RCC 7860 (cell line): ENCODE data around the gene BMAL1.
A peak's percentile ranks its signal among the peaks of the same experiment; 100 is the strongest.

Experiments used
- DNase-seq: peaks from one replicate; pipeline ENCODE4 v3.0.0-alpha.2; 2015; ENCODE audit warnings: low spot score
- FAIRE-seq: peaks from 2 replicates; lab custom pipeline; 2012; peaks lifted over from hg19 to GRCh38; lab: Jason Lieb, UNC

The BMAL1 gene

DNA sequence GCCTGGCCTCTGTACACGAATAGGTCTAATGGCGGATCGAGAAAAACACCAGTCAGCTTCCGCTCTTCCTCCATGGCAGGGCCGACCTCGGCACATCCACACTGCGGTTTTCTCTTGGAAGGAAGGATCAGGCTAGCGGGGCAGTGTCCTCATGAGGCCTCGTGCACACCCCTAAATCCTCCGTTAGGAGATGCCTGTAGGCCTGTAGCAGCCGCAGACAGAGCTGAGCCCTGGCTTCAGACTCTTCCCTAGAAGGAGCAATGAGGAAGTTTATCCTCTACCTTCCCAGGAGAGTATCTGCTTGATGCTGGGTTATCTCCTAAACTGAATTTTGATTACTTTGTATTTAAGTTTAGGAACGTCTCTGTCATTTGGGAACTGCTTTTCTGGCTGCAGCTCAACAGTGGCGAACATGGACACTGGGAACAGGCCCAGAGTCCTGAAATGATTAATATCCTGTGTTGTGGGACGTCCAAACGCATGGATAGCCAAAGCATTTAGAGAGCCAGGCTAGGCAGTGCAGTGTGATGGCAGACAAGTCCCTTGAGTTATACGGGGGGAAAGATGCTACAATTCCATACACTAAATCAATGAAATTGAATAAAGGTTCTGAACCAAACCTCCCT lies 16.5 kb upstream of the BMAL1 start:
- DNase-seq (peak; percentile 46), FAIRE-seq (peak; percentile 69)

DNA sequence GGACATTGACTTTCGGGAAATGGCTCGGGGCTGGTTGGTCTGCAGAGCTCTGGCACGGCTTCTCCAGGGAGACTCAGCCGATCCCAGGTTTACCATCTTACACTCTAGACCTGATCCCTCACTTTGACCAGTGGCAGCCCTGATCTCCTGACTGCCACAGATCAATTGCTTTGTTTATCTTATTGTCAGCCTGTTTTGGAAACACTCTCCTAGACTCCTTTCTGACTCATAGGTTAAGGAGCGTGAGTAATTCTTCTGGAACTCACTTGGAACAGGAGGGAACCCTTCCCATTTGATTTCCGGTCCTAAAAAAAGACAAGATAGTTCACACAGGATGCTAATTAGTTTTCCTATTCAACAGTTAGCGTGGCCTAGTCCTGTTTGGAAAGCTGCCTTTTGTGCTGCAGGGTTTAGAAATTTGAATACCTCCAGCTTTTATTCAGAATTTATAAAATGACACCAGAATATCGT lies 16.0 kb upstream of the BMAL1 start:
- FAIRE-seq (peak; percentile 86), DNase-seq (peak; percentile 89)

DNA sequence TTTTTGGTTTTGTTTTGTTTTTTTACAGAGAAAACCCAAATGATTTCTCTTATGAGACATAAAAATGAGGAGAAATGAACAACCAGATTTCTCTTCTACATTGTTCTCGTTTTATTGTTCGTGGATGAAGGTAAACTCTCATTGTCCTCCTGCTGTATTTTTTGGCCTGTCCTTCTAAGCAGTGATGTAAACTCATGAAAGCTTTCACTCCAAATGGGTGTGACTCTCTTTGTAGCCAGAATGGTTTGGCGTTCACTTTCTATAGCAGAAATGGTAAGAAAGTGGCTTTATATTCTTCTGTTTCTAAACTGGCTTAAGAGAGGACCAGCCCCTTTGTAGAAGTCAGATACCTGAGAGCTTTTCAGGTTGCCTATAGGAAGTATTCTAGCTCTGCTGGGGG lies 15.5 kb upstream of the BMAL1 start:
- DNase-seq = no peak
- FAIRE-seq = no peak

DNA sequence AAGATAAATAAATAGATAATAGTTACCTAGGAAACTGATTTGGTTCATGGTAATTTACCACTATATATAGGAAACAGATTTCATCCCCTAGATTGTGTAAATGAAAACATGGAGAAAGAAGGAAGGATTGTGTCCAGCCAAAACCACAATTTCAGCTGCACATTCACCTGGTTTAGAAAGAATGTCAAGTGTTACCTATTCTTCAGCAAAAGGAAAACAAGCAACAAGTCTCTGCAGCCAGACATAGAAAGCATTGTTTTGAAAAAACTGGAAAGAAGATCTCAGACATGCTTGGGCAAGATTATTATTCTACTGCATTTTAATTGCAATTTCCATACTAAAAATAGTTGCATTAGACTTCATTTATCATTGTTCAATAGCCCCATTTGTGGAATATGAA lies 8.8 kb upstream of the BMAL1 start:
- FAIRE-seq (no peak), DNase-seq (no peak)

DNA sequence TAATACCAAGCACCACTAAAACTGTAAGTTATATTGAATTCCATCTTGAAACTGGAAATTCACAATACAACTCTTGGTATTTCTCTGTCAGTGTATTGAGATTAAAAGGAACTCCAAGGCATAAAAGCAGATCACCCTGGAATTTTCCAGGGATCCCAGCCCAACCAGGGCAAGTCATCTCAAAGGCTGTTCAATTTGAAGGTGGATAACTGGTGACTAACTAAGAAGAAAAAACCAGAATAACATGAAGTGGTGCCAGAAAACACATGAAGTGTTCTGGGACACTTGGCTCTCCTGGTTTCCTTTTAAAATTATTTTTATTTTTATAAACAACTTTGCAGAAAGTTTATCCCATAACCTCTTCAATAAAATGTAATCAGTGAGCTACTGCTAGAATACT lies 7.8 kb upstream of the BMAL1 start:
- no peak for FAIRE-seq
- no peak for DNase-seq

DNA sequence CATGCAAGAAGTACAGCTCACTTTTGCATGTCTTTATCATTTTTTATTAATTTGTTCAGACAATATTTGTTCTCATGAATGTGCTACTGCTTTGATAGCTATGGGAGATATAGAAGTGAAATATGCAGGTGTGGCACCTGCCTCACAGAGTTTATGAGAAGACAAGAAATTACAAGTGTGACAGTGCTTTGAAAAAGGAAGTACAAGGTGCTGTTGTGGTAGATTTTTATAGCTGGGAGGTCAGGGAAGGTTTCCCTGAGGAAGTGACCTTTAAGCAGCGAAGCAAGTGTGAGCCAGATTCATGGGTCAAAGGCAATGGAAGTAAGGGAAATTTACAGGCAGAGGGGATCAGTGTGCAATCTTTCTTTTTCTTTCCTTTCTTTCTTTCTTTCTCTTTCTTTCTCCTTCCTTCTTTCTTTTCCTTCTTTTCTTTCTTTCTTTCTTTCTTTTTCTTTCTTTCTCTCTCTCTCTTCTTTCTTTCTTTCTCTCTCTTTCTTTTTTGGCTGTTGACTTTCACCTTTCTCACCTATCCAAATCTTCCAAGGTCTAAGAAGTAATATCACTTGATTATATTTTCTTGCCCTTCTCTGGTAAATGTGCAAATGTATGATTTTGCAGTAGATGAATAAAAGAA lies 6.4 kb upstream of the BMAL1 start:
- FAIRE-seq (no peak), DNase-seq (no peak)

DNA sequence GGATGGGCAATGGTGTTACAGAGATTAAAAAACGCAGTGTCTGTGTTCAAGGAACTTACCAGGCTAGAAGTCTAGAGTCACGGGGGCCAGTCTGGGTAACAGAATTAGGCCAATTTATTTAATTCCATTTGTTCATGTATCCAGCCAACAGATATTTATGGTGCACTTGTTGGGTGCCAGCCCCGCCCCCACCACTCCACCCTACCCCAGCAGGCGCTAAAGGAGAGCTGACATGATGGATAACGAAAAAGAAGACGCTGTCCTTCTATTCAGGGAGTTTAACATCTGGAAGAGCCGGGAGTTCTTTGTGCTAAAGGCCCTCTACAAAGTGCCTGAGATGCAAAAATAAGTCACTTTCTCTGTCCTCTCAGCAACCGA lies 1.1 kb upstream of the BMAL1 start:
- DNase-seq (no peak), FAIRE-seq (no peak)

DNA sequence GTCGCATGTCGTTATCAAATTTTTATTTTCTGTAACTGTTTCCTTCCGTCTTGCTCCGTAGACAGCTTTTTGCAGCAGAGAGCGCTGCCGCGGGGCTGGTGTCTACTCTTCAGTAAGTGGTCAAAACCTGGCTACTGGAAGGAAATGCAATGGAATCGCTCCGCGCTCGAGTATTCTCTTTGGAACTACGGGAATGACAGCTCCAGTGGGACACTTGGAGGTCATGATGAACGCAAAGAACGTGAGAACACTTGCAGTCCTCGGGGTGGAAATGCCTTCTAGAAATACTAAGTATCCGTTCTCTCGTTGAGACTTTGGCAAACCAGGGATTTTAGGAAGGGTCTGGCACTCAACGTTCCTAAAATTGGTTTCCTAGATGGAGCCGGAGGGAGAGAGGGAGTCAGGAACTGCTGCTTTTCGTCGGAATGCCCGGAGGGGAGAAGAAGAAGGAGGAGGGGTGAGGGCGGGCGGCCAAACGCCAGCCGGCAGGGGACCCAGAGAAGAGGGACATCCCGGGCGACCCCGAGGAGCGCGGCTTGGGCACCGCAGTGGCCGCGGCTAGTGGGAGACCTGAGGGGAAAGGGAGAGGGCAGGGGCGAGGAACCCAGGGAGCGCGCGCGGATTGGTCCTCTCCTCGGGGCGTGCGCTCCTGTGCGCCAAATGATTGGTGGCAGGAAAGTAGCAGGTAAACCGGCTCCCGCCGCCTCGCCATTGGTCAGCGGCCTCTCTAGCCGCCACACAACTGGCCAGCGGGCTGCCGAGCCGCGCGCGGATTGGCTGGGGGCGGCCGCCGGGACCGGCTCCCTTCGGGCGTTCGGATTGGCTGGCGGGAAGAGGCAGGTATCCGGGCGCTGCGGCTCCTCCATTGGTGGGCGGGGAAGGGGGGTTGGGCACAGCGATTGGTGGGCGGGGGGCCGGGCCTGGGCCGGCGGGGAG lies 490 bp upstream of the BMAL1 start:
- peak; percentile 4 for FAIRE-seq
- DNase-seq = peak; percentile 91

DNA sequence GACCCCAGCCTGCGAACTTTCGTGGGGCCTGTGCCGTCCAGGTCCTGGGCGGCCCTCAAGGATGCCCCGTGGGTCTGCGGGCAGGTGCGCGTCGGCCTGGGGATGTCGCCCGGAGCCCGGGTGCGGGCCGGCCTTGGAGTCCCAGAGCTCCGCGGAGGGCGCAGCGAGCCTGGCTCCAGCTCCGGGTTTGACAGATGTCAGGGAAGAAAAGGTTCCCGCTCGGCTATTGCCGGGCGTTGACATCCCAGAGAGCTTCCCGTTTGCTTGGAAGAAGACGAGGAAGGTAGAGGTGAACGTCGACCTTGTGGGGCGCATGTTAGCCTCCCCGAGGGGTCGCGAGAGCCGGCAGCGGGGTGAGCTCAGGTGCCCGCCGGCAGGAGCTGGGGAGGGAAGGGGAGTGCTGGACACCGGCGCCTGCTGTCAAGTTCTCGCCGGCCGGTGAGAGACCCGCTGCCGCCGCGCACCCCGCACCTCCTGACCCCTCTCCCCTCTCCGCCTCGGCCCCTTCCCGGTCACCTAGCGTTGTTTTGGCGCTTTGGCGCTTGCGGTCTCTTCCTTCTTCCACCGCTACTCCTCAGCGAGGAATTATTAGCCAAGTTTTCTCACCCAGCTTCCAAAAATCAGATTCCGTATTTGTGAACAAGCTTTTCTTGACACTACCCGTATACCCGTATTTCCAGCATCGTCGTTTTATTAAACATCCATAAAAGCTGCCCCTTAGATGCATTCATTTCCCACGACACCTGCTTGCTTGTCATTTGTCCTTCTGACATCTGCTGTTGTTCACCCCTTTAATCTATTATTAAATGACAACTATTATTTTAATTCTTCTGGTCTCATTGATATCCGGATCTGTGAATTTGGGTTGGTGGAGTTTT lies 1.3 kb downstream of the BMAL1 start:
- FAIRE-seq = no peak
- DNase-seq = no peak

DNA sequence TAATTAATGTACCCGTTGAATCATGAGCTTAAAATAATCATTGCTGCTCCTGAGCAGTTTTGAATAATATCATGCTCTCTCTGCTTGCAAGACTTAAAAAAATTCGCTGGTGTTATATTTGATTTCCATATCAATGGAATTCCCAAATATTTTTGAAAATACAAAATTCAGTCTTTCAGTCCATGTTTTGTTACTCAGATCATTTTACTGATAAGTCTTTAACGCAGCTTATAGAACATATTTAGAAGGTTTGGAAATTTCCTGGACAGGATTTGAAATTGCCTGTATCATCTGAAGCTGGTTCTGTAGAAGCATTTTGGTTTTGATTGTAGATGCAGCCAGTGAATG lies 1.9 kb downstream of the BMAL1 start:
- no peak for DNase-seq
- no peak for FAIRE-seq

DNA sequence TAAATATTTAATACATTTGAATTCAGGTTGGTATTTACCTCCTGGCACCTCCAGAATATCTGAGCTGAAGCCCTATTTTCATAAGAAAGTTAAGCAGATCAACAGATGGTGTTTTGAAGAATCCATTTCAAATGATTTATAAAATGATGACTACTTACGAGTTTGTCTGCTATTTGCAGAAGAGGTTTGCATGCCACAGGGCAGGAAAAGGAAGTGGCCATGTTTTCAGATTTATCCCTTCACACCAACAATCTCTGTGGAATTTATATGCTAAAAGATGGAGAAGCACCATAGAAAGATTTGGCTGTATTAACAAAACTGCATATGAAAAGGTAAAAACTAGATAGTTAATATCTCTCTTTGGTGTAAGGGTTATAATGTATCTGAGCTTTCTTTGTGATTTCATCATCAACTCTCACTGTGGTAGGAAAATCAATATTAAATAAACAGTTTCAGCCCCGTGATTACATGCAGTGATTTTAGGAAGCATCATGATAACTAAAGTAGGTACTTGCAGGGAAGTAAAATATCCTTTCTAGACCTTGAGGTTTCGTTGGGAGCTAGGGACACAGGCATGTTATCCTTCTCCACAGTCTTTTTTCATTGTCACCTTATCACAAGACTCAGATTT lies 2.6 kb downstream of the BMAL1 start:
- FAIRE-seq (no peak), DNase-seq (no peak)

DNA sequence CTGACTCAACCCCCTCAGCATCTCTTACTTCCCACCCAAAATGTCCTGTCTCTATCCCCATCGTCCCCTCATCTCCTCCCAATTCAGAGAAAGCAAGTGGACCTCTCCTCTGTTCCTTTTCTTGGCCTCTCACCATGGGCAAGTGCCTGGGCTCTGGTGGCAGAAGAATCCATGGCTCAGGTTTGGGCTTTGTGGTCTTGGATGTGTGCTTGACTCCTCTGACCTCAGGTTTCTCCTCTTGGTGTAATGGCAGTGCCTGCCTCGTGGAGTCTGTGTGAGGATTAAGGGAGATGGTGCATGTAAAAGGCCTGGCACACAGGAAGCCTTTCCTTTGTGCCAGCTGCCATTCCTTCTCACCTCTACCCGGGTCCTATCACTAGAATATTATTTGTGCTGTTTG lies 3.2 kb downstream of the BMAL1 start:
- DNase-seq (no peak), FAIRE-seq (no peak)

DNA sequence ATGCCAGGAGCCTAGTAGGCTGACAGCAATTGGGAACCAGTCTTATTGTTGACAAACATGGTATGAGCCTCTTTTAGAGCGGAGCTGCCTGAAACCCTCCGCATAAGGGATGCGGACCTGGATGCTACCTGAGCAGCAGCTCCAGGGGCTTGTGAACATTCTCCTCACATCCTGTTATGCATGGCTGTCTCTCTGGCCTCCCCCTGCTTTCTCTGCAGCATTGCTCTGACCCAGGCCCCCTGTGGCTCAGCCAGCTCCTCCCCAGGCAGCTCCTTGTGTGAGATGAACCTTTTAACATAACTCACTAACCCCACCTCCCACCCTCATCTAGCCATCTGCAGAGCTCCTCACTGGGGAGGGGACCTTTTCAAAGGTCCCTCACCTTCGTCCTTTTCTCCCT lies 6.0 kb downstream of the BMAL1 start:
- DNase-seq (no peak), FAIRE-seq (no peak)

DNA sequence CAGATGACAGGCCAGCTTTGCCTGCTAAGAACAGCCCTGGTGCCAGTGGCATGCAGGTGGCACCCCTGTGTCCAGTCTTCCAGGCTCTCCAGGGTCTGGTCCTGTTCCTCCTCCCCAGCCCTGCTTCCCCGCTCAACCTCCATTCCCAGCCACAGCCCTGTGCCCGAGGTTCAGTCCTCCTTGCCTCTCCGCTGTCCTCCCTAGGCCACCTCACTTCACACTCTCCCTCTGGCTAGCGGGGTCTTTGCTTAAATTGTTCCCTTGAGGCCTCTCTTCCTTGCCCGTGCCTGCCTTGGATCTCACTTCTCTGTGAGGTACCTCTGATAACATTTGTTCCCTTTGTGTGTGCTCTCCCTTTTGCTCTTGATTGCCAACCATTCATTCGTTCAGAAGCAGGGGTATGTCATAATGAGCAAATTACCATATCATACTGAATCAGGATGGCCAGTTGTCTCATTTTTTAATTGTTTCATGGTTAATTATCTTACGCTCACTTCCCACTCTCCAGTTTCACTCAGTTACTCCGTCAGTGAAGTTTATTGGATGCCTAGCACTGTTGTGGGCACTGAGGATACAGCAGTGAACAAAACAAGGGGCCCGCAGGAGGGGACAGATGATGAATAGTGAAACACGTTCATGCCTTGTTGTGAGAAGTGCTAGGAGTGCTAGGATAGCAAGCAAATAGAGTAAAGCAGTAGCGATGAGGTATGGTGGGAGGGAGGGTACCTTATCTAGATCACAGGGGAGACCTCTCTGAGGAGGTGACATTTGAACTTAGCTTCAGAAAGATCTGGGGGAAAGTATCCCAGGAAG lies 7.4 kb downstream of the BMAL1 start:
- no peak for FAIRE-seq
- DNase-seq = no peak

DNA sequence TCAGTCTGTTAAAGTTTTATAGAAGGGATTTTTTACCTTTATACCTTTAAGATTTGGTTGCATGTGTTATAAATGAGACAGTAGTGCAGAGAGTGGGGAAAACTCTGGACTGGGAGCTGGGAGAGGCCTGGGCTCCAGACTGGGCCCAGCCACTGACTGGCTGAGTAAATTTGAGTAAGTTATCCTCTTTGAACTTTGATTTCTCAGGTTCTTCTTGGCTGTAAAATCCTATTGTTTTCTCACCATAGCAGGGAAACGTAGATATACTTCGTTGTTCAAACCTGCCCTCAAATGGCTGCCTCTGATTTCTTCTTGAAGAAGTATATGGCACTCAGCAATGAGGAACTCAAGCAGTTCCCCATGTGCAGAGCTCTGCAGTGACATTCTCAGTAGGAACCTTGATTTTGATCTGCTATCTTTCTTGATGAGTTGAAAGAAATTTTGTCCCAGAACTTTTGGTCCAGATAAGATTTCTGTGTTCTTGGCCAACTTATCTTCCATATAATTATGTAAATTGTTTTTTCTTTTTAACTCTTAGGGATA lies 8.8 kb downstream of the BMAL1 start:
- no peak for FAIRE-seq
- DNase-seq = no peak

DNA sequence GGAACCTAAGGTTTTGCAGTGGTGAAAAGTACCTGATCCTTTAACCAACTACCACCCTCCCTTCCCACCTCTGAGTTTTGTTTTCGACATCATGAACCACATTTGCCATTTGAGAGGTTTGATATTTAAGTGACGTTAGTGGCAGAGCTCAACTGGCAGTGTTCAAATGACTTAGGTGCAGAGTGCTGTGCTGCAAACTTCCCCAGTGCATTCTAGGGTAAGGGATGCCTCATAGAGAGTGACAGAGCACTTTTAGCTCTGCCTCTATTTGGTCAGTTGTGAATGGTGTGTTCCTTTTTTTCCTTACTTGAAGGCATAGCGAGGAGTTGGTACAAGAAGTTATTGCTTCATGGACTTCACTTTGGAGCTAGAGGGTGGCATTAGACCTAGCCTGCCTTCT lies 9.4 kb downstream of the BMAL1 start:
- FAIRE-seq (no peak), DNase-seq (no peak)

DNA sequence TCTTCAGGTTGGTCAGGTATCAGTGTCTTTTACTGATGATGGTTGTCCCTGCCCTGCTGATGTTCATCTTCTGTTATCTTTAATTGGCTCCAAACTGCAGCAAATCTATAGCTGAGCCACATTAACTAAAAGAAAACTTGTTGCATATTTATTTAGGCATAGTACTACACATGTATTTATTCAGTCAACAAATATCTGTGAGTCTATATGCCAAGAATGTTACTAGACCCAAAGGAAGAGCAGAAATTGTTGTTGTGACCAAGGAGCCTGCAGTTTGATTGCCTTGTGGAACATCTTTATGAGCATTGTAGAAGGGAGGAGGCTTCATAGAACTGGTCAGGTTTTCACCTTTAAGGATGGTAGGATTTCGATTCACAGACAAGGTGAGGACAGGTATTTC lies 10.1 kb downstream of the BMAL1 start:
- DNase-seq (no peak), FAIRE-seq (no peak)

DNA sequence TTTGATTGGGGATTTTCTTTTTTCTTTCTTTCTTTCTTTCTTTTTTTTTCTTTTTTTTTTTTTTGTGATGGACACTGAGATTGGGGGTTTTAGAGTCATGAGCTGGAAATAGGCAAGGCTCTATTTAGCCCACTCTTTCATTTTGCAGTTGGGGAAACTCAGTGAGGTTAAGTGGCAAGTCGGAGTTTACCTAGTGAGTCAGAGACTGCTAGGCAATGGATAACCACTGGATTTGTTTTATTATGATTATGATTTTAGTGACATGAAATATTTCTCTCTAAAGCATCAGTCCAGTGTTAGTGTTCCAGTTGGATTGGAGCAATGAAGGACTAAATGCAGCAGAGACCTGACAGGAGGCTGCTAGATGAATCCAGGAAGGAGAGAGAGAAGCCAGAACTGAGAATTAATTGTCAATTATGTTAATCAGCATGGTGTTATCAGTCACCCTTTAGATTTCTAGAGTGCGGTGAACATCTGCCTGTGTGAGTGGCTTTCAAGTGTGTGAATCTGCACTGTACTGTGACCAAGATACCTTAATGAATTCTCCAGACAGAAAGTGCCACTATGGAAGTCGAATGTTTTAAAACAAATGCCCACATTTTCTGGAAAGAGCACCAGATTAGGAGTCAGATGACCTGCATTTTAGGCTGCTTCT lies 10.9 kb downstream of the BMAL1 start:
- DNase-seq (peak; percentile 6), FAIRE-seq (peak; percentile 17)

DNA sequence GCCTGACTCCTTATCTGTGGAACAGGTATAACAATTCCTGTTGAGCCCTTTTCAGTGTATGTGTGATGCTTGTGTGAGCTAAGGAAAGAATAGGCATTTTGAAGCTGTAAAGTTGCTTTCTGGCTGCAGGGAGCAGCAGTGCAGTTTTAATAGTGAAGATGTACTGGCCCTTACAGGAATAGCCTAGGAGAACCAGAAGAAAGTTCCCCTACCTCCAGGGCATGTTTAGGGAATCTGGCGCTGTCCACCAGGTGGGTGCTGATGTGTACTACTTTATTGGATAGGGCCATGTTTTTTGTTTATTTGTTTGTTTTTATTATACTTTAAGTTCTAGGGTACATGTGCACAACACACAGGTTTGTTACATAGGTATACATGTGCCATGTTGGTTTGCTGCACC lies 11.5 kb downstream of the BMAL1 start:
- FAIRE-seq (no peak), DNase-seq (no peak)
